PC-3 (cell line): Measurements from ENCODE around the gene FIZ1.

ENCODE experiments used
- EZH2 ChIP-seq: fragments of 300-600 bp; sonication (generic); IDR thresholded peaks from one replicate; pipeline ENCODE4 v1.6.1; 2017; ENCODE audit warnings: antibody characterized with exemption, mild to moderate bottlenecking, low read length; ENCODE audit not compliant: unreplicated experiment
- EZH2phosphoT487 ChIP-seq: fragments of 300-600 bp; sonication (generic); IDR thresholded peaks from 2 replicates; pipeline ENCODE4 v1.6.1; 2018; ENCODE audit warnings: mild to moderate bottlenecking, antibody characterized with exemption, low read length, borderline replicate concordance
- TF ChIP-seq, protein P1 (sequence below): fragments of 300-600 bp; sonication (generic); conservative IDR thresholded peaks from 2 replicates; pipeline ENCODE4 v1.5.1; 2017; ENCODE audit warnings: antibody characterized with exemption, low read depth, mild to moderate bottlenecking, low read length

DNA sequence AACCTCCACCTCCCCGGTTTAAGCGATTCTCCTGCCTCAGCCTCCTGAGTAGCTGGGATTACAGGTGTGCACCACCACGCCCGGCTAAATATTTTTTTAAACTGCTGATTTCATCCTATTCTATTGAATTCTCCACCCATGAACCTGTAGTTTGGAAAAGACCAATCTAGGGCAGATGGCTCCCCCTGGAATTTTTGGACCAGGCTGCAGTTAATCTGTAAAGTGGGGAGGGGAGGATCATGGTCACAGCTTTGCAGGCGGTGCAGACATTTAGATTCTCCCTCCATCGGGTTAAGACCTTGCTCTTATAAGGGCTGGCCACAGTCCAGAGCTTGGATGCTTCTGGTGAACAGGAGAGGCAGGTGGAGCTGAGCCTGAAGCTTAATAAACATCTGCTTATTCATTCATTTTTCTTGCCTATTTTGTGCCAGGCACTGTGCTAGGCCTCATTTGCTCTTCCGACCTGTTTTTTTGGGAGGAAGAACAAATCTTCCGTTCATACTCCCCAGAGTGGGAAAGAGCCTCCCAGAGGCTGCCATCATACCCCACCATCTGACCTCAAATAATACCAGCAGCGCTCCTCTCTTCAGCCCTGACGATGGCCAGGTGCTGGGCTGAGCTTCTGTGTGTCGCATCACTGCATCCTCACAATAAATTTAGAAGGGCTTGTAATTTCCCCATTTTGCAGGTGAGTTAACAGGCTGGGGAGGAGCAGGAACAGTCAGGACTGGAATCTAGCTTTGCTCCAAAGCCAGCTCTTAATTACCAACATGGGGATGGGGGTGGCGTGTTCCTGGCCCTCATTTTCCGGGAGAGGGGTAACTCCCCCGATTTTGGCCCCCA is 47.8 kb upstream of the FIZ1 start:
- TF ChIP-seq, protein P1, sequence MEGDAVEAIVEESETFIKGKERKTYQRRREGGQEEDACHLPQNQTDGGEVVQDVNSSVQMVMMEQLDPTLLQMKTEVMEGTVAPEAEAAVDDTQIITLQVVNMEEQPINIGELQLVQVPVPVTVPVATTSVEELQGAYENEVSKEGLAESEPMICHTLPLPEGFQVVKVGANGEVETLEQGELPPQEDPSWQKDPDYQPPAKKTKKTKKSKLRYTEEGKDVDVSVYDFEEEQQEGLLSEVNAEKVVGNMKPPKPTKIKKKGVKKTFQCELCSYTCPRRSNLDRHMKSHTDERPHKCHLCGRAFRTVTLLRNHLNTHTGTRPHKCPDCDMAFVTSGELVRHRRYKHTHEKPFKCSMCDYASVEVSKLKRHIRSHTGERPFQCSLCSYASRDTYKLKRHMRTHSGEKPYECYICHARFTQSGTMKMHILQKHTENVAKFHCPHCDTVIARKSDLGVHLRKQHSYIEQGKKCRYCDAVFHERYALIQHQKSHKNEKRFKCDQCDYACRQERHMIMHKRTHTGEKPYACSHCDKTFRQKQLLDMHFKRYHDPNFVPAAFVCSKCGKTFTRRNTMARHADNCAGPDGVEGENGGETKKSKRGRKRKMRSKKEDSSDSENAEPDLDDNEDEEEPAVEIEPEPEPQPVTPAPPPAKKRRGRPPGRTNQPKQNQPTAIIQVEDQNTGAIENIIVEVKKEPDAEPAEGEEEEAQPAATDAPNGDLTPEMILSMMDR: no peak
- TF ChIP-seq EZH2: no peak
- no peak for TF ChIP-seq EZH2phosphoT487
